NCI-H1048 (cell line): ENCODE measurements around the gene SORCS2.

Source experiments
- DNase-seq: peaks from one replicate; lab custom pipeline; 2025; lab: John Stamatoyannopoulos, UW

SORCS2 gene

GRCh38 chr4:7510066-7510465, 317.7 kb downstream of the SORCS2 start:
- no peak for DNase-seq

DNA sequence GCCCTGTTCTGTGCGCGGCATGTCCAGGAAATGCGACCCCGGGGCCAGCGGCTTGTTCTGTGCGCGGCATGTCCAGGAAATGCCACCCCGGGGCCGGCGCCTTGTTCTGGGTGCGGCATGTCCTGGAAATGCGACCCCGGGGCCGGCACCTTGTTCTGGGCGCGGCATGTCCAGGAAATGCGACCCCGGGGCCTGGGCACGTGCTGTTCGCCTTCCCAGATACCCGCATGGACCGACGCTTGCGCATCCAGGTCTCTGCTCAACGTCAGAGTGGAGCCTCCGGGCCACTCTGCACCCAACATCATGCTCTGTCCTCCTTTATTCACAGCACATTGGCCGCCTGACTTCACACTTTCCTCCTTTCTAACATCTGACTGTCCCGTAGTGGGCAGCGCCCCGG, 318.2 kb downstream of the SORCS2 start:
- no peak for DNase-seq

- DNase-seq, result no peak
These were observed 319.2 kb downstream of the SORCS2 start for GRCh38 chr4:7511525-7511924.

- DNase-seq, result no peak
These were observed 320.1 kb downstream of the SORCS2 start for GRCh38 chr4:7512428-7512827.

GRCh38 chr4:7512946-7513345, 320.6 kb downstream of the SORCS2 start:
- no peak for DNase-seq

GRCh38 chr4:7513671-7514070, 321.3 kb downstream of the SORCS2 start:
- no peak for DNase-seq

DNA sequence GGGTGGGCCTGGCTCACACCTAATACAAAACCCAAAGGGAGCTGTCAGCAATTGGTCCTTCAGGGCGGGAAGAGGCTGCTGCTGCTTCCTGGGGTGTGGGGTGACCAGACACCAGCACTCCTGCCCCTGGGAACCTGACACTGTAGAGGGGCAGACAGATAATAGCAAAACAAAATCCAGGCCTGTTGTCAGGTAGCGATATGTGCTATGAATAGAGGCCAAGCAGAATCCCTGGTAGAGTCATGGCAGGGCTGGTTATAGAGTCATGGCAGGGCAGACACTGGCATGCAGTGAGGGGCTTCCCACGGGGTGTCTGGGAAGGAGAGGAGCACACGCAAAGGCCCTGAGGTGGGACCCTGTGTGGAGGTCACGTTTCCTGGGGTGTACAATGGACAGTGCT, 321.9 kb downstream of the SORCS2 start:
- no peak for DNase-seq

GRCh38 chr4:7514789-7515188, 322.5 kb downstream of the SORCS2 start:
- no peak for DNase-seq

DNA sequence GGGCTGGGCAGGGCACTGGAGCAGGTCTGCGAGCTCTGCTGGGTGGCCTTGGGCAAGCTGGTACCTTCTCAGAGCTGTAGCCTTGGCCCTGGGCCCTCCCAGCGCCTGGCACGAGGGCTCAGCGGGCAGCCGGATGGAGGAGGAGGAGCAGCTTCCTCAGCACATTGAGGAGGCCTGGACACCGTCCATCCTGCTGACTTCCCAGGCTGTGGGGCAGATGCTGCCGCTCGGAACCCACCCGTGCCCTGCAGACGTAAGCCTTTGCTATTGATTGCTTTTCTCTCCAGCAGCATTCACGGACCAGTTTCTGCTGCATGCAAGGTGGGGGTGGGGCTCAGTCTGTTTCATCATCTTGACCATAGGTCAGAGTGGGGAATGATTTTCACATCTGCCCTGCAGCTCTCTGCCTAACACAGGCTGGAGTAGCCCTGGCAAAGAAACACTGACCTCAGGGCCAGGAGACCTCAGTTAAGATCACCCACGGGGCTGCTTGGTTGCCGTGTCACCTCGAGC, 323.1 kb downstream of the SORCS2 start:
- DNase-seq, result no peak

- DNase-seq, result no peak
These were observed 323.9 kb downstream of the SORCS2 start for GRCh38 chr4:7516096-7516772.

DNA sequence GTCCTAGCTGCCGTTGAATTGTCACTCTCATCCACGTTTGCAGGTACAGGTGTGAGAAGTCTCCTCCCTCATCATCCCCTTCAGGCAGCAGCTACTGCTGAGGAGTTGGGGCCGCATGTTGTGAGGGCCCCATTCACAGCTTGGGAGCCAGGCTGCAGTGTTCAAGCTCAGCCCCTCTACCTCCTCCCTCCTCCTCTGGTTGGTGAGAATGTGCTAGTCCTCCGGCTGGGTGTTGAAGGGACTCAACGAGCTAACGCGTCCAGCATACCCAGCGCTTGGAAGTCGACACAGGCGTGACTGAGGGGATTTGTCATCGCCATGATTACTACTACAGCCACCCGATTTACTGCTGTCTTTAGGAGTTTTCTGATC, 324.4 kb downstream of the SORCS2 start:
- DNase-seq, result no peak

DNA sequence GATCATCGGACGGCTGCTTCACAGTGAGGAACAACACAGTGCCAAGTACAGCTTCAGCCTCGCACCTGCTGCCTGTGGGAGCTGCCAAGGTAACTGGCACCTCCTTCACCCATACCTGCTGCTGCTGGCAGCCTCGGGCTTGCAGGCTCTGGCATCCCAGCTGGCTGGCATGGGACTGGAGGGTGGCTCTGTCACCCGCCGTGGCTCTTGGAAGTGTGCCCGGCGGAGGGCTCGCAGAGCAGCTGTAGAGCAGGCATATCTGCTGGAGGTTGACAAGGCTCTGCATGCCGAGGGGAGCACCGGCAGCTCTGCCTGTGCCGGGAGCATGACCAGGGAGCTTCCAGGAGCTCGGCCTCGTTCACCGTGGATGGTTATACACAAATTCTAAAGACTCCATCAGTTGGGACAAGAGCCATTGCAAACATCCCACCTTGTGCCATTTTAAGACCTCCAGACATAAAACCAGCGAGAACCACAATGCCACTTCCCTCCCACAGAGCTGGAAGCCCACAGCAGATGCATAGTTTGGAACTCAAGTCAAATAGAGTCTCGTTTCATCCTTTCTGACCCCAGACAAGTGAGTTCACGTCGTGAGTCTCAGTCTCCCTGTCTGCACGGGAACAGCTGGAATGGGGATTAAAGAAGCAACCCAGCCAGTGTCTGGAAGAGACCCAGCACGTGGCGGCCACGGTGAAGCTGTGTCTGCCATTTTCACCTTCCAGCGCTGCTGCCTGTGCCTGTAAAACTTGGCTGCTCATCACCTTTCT, 326.7 kb downstream of the SORCS2 start:
- no peak for DNase-seq

DNA sequence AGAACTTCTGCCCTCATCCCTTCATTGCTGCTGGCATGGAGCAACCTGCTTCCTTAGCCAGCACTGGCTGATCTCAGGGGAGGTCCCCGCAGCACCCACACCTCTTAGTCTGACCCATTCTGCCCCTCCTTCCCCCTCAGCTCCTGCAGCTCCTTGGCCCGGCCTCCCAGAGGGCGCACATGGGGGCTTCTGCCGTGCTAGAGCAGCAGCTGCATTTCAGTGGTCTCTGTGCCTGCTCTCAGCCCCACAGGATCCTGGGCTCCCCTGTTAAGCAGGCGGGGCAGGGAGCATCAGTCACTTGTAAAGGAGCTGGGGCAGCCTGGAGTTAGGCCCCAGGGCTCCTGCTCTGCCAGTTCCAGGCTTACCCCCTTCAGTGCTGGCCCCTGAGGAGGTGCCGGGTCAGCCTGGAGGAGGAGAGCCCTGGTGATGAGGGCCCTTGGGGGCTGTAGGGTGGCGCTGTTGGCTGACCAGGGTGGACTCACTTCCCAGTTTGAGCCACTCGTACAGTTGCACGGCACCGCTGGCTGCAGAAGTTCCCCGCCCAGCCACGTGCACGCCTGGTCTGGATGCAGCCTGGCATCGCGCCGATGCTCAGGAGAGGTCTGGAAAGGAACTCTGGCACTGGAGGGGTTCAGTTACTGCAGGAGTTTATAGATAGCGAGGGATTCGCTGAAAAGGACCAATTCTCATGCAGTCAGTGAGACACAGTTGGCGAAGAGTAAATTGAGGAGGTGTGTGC, 327.5 kb downstream of the SORCS2 start:
- DNase-seq, result no peak

- DNase-seq, result no peak
These were observed 329.3 kb downstream of the SORCS2 start for GRCh38 chr4:7521666-7522065.

DNA sequence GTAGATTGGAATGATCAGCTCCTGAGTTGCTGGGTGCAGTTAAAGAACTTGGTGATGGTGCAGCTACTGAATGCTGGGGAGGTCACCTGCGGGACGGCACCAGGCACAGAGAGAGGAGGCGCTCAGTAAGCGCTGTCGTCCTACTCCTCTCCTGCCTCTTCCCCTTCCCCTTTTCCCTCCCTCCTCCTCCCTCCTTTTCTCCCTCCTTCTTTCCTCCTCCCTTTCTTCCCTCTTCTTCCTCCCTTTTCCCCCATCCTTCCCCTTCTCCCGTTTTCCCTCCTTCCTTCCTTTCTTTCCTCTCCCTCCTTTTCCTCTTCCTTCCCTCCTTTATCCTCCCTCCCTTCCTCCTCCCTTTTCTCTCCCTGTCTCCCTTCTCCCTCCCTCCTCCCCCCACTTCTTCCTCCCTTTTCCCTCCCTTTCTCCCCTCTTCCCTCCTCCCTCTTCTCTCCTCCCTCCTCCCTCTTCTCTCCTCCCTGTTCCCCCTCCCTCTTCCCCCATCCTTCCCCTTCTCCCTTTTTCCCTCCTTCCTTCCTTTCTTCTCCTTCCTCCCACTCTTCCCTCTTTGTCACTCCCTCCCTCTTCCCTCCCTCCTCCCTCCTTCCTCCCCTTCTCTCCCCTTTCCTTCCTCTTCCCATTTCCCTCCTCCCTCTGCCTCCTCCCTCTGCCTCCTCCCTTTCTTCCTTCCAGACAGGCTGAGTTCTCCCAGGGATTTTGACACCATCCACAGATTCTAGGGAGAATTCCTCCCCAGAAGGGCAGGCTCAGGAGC, 330.3 kb downstream of the SORCS2 start:
- no peak for DNase-seq

- no peak for DNase-seq
These were observed 331.2 kb downstream of the SORCS2 start for GRCh38 chr4:7523526-7523925.

GRCh38 chr4:7524064-7524682, 331.8 kb downstream of the SORCS2 start:
- no peak for DNase-seq

- no peak for DNase-seq
These were observed 332.5 kb downstream of the SORCS2 start for GRCh38 chr4:7524843-7525242.

DNA sequence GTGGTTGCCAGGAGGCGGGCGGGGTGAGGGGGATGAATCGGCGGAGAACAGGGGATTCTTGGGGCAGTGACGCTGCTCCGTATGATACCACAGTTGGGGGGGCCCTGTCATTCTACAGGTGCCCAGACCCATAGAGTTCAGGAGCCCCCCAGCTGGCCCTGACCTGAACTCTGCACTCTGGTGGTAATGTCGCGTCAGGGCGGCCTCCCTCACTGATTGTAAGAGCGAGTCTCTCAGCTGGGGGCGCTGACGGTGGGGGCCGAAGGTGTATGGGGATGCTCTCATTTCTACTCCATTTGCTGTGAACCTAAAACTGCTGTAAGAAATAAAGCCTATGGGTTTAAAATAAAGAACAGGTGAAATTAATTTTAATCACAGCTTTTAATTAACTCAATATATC, 334.2 kb downstream of the SORCS2 start:
- no peak for DNase-seq

- no peak for DNase-seq
These were observed 334.7 kb downstream of the SORCS2 start for GRCh38 chr4:7526929-7527535.

DNA sequence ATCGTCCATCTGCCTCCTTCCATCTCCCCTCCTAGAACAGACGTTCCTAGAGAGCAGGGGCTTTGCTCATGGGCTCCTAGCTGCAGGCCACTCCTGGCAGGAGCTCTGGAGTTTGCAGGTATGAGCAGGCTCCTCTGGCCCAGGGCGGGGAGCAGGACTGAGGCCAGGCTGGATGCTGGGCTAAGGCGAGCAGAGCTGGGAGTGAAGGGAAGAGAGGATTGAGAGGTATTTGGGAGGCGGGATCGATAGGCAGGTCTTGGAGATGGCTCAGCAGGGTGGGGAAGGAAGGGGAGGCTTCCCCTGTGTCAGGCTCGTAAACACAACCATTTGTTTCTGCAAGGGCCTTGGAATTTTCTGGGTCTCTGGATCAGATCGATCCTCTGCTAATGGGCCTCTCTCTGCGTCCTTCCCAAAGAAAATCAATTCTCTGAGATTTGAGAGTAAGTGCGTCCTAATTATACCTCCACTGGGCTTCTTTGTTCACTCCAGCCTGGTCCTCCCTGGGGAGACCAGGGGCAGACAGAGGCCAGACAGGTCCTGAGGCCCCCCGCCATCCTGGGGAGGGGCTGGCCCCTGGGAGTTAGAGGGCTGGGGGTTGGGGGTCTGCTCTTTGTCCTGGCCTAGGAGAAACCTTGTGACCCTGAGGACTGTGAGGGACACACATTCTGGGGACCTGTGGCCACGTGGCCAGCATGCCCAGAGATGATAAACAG, 337.2 kb downstream of the SORCS2 start:
- DNase-seq, result no peak
